ENCODE results near the gene OR51A4.

GRCh38 chr11:4903484-4903883 lies 43.9 kb downstream of the OR51A4 start, which contains the start of gene OR51A7:
- no peak for TF ChIP-seq CTCF (IDR thresholded peaks at IDR 0.05)
- no peak for TF ChIP-seq POLR2A (IDR thresholded peaks at IDR 0.05)
- no peak for TF ChIP-seq EP300 (IDR thresholded peaks at IDR 0.05)
- no peak for TF ChIP-seq POLR2AphosphoS5 (IDR thresholded peaks at IDR 0.05)
